HFFc6 (cell line): ENCODE measurements around the gene PPFIBP1. TPM values are rescaled to one million over a fixed set of nuclear protein-coding genes. Genes with fewer than 3 reads are reported as not detected.

ENCODE experiments used
- DNase-seq: peaks from one replicate; pipeline ENCODE4 v3.0.0-alpha.2; 2018
- H3K27ac Mint-ChIP-seq: 2 replicates; pipeline ENCODE4 v1.8.0; 2020; ENCODE audit warnings: mild to moderate bottlenecking, mixed read lengths
- H3K27me3 Mint-ChIP-seq: 2 replicates; pipeline ENCODE4 v1.8.0; 2021; ENCODE audit warnings: mild to moderate bottlenecking, moderate library complexity, mixed read lengths; ENCODE audit not compliant: insufficient read depth
- H3K36me3 Mint-ChIP-seq: 2 replicates; pipeline ENCODE4 v1.8.0; 2021; ENCODE audit warnings: low read depth, mixed read lengths
- H3K4me1 Mint-ChIP-seq: 2 replicates; pipeline ENCODE4 v1.8.0; 2020; ENCODE audit warnings: low read depth, mixed read lengths
- H3K4me3 Mint-ChIP-seq: 2 replicates; pipeline ENCODE4 v1.8.0; 2020; ENCODE audit warnings: mild to moderate bottlenecking, moderate library complexity, mixed read lengths
- H3K9me3 Mint-ChIP-seq: 2 replicates; pipeline ENCODE4 v1.8.0; 2020; ENCODE audit warnings: mild to moderate bottlenecking, mixed read lengths
- CTCF ChIP-seq: fragments of 200-600 bp; sonication (generic); IDR thresholded peaks from 2 replicates; pipeline ENCODE4 v1.5.0; 2021; ENCODE audit warnings: antibody characterized with exemption, mild to moderate bottlenecking
- total RNA-seq, 6 experiments: library from RNA; stranded (reverse); fragmentation: NEBNext Ultra II Directional; extraction: Animal tissue kit (Norgen Biotek cat#: 25700); gene quantifications; 2 replicates in 1 of 6; 3 replicates in 5 of 6; pipeline ENCODE4 v1.2.3, GENCODE V29; 2021

Gene PPFIBP1
- total RNA-seq, 6 experiments from 2014 or later: 79.1 to 104 (median 92.0) TPM

GRCh38 chr12:27505109-27505508 is 18.9 kb upstream of the PPFIBP1 start:
- no peaks in the 10 kb centered on the region for H3K36me3 Mint-ChIP-seq
- H3K4me3 Mint-ChIP-seq: peak overlapping the region; percentile 41; the same call in 1 of the 2 replicates
- TF ChIP-seq CTCF: no peak
- H3K9me3 Mint-ChIP-seq: no peaks in the 10 kb centered on the region
- peaks cover 19% of the 10 kb centered on the region for H3K4me1 Mint-ChIP-seq
- peak; percentile 49 for DNase-seq
- H3K27me3 Mint-ChIP-seq: peaks cover 4% of the 10 kb centered on the region; the same call in 1 of the 2 replicates
- H3K27ac Mint-ChIP-seq: peak overlapping the region; percentile 48

- no peaks in the 10 kb centered on the region for H3K9me3 Mint-ChIP-seq
- peaks cover 4% of the 10 kb centered on the region; the same call in 1 of the 2 replicates for H3K27me3 Mint-ChIP-seq
- DNase-seq: no peak
Measured at GRCh38 chr12:27505761-27506160, 18.2 kb upstream of the PPFIBP1 start.

GRCh38 chr12:27506645-27507189 is 17.3 kb upstream of the PPFIBP1 start:
- Mint-ChIP-seq H3K36me3 (no peaks in the 10 kb centered on the region), H3K9me3 (no peaks in the 10 kb centered on the region), H3K27me3 (peaks cover 4% of the 10 kb centered on the region; the same call in 1 of the 2 replicates), H3K4me3 (no peak overlapping the region), H3K4me1 (peaks cover 19% of the 10 kb centered on the region), H3K27ac (no peak overlapping the region)
- TF ChIP-seq CTCF: no peak
- DNase-seq: no peak

More at GRCh38 chr12:27505761-27506160, 18.2 kb upstream of the PPFIBP1 start:
- Mint-ChIP-seq H3K27ac (no peak overlapping the region; the same call in 1 of the 2 replicates), H3K4me3 (no peak overlapping the region), H3K4me1 (peaks cover 19% of the 10 kb centered on the region), H3K36me3 (no peaks in the 10 kb centered on the region)
- no peak for TF ChIP-seq CTCF

DNA sequence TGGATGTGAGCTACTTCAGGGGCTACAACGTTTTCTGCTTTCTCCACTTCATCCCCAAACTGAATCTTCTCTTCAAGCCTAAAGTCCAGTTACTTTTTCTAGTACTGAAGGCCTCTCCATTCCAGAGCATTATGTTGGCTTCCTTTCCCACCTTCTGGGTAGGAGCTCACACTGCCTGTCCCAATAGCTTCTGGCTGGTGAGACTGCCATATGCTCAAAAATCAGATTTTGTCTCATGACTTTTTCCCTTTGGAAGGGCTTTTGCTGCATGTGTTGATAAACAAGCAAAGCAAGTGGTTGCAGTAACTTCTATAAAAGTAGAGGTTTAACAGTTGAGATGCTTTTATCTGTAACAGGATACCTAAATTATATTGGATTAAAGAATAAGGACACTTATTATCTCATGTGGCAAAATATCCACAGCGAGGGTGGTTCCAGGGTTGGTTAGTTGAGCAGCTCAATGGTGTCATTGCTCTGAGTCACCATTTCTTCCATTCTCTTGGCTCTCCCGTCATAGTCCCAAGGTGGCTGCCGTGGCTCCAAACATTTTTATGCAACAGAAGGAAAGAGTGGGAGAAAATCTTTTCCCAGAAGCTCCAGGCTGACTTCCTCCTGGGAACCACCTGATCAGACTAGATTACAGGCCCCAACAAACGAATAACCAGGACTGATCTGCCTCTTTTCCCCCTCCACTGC is 15.1 kb upstream of the PPFIBP1 start:
- no peak overlapping the region for H3K4me3 Mint-ChIP-seq
- H3K27ac Mint-ChIP-seq: no peak overlapping the region
- no peak for TF ChIP-seq CTCF
- no peaks in the 10 kb centered on the region for H3K9me3 Mint-ChIP-seq
- no peak for DNase-seq
- peaks cover 4% of the 10 kb centered on the region; the same call in 1 of the 2 replicates for H3K27me3 Mint-ChIP-seq
- peaks cover 25% of the 10 kb centered on the region for H3K4me1 Mint-ChIP-seq
- no peaks in the 10 kb centered on the region for H3K36me3 Mint-ChIP-seq

DNA sequence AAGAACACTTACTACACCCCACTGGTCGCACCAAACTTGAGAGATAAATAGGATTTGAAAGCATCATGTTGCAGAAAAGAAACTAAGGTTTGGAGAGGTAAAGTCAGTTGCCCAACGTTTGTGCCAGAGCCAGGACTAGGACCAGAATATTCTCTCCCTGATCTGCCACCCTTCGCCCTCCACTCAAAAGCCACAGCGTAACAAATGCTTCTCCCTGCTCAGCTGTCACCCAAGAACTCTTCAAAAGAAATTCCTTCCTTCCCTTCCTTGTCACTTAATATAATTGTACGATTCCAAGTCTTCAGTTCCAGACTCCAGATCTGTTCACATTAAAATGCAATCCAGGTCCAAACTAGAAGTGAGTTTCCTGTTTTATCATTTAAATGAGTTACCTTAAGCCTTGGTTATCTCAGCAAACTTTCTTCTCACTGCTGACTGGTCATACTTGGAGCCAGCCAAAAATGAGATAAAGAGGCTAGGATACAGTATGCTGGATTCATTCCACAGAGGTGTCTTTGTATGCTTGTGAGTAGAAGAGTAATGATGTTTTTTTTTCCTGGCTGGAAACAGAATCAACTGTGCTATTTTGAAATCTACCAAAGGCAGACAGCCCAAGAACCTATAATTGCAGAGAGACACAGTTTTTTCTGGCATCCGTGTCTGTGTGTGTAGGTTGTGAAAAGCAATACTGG is 12.8 kb upstream of the PPFIBP1 start:
- peaks cover 4% of the 10 kb centered on the region; the same call in 1 of the 2 replicates for H3K27me3 Mint-ChIP-seq
- no peaks in the 10 kb centered on the region for H3K9me3 Mint-ChIP-seq
- no peaks in the 10 kb centered on the region for H3K36me3 Mint-ChIP-seq
- no peak overlapping the region for H3K27ac Mint-ChIP-seq
- TF ChIP-seq CTCF: no peak
- H3K4me3 Mint-ChIP-seq: no peak overlapping the region
- DNase-seq: no peak
- H3K4me1 Mint-ChIP-seq: peaks cover 11% of the 10 kb centered on the region; the same call in 1 of the 2 replicates
